NCI-H69 (cell line): Measurements from ENCODE around the gene ILF3.
"Not testable (repeated sequence)": the region's sequence is repeated elsewhere in the genome, so short reads cannot be mapped to it uniquely, and the experiment has no call there.

Experiments
- DNase-seq: peaks from one replicate; lab custom pipeline; 2025; lab: John Stamatoyannopoulos, UW

Gene ILF3

DNA sequence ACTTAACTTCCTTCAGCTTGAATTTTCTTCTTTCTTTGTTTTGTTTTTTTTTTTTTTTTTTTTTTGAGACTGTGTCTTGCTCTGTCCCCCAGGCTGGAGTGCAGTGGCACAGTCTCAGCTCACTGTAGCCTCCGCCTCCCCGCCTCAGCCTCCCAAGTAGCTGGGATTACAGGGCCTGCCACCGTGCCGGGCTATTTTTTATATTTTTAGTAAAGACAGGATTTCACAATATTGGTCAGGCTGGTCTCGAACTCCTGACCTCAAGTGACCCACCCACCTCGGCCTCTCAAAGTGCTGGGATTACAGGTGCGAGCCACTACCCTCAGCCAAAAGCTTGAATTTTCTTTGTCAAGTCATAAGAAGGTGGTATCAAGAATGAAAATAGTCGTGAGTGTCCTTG lies 21.1 kb downstream of the ILF3 start:
- DNase-seq = not testable (repeated sequence)

DNA sequence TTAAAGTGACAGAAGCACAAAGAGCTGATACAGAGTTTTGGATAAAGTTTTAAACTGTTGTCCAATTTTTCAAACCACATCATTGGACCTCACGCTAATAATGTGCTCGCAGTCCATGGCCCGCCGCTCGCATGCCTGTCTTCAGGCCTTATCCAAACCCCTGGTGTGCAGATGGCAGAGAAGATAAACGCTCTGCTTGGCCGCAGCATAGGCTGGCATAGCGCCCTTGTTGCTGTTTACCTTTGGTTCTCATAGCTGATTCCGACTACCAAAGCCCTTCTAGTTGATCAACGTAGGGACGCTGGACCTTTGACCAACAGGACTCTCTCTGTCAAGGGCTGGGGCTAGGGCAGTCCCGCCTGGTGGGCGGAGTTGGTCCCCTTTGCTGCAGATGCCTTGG lies 23.6 kb downstream of the ILF3 start:
- DNase-seq = no peak

GRCh38 chr19:10678813-10679212 lies 24.7 kb downstream of the ILF3 start:
- no peak for DNase-seq

DNA sequence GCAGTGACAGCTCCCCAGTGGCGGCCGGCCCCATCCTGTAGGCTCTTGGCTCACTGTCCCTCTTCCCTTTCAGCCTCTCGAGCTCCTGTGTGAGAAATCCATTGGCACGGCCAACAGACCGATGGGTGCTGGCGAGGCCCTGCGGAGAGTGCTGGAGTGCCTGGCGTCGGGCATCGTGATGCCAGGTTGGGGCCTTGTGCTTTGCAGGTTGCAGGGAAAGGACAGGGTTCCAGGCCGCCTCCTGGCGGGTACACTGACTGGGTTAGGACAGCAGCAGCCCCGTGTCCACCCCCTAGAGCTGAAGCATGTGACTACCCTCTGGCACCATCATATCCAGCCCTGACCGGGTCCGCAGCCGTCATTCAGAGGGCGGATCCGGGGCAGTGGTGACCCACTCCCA lies 25.6 kb downstream of the ILF3 start:
- DNase-seq = no peak

DNA sequence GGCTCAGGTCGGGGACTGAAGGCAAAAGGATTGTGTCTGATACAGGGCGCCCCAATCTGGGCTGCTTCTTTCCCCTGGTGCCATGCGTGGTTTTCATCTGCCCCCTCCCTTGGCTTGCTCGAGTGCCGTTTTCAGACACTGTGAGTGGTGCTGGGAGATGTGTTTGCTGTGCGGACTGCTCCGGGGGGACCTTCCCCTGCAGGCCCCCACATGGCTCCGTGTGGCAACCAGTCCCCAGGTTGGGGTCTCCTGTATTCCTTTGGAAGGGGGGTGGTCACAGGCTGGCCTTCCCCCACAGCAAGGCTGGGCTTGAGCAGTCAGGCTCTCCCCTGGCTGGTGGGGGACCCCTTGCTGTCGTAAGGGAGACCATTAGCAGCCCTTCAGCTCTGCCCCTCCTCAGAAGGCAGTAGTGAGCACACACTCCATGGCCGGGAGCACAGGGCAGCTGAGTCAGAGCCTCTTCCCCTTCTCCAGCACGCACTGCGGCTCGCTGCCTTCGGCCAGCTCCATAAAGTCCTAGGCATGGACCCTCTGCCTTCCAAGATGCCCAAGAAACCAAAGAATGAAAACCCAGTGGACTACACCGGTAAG lies 26.5 kb downstream of the ILF3 start:
- no peak for DNase-seq

DNA sequence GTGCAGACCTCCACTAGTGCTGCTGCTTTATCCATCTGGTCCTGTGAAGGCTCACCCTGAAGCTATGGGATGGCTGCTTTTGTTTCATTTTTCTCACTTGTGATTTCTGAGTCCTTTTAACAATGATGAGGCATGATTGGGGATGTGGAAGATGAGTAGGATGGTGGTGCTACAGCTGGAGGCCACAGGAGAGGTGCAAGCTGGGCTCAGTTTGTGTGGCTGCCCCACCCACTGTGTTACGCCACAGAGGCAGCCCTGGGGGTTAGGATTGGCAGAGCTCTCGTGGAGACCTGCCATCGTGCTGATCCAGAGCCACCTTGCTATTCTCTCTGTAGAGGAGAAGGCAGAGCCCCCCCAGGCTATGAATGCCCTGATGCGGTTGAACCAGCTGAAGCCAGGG lies 27.5 kb downstream of the ILF3 start:
- DNase-seq = no peak

GRCh38 chr19:10682397-10683063 lies 28.4 kb downstream of the ILF3 start:
- no peak for DNase-seq

DNA sequence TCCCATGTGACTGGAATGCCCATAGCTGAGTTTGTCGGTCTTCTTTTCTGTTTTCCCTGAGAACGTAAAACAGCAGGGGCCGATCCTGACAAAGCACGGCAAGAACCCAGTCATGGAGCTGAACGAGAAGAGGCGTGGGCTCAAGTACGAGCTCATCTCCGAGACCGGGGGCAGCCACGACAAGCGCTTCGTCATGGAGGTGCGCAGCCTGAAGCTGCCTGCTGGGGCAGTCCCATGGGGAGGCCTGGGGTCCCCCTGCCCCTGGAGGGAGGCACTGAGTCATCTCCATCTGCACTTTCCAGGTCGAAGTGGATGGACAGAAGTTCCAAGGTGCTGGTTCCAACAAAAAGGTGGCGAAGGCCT lies 28.9 kb downstream of the ILF3 start:
- DNase-seq = no peak

DNA sequence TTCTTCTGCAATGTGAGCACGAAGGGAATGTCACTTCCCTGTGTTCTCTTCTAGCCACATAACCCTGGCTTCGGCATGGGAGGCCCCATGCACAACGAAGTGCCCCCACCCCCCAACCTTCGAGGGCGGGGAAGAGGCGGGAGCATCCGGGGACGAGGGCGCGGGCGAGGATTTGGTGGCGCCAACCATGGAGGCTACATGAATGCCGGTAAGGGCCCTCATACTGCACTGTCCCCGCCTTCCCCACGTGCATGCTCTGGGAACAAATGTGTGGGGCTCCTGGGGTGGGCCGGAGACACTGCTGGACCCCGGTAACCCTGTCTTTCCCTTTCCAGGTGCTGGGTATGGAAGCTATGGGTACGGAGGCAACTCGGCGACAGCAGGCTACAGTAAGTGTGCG lies 29.4 kb downstream of the ILF3 start:
- no peak for DNase-seq

- DNase-seq = no peak
These were observed 31.1 kb downstream of the ILF3 start for GRCh38 chr19:10685210-10685609.

GRCh38 chr19:10686193-10686592 lies 32.0 kb downstream of the ILF3 start:
- no peak for DNase-seq

- no peak for DNase-seq
These were observed 32.7 kb downstream of the ILF3 start for GRCh38 chr19:10686661-10687517.

DNA sequence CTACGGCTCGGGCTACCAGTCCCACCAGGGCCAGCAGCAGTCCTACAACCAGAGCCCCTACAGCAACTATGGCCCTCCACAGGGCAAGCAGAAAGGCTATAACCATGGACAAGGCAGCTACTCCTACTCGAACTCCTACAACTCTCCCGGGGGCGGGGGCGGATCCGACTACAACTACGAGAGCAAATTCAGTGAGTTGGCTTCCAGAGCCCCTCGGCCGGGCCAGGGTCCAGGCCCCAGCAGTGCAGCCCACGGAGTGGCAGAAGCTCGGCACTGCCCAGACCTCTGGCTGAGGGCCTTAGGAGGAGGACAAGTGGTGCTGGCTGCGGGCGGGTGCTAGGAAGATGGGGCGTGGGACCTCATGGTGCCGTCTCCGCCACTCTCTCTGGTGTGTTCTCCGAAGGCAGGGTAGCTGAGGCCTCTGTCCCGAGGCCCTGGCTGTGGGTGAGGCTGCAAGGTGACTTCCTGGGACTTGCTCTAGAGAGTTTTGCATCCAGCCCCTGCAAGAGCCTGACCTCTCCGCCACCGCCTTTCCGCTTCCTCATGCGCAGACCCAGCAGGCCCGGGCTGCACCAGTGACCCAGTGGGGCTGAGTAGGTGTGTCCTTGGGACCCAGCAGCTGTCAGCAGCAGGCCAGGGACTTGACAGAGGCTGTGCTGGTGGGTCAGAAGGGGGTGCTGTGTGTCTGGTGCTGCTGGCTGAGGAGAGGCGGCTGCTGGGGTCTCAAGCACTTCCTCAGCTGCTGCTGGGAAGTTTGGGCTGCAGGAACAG lies 33.6 kb downstream of the ILF3 start:
- DNase-seq = no peak

- no peak for DNase-seq
These were observed 34.6 kb downstream of the ILF3 start for GRCh38 chr19:10688545-10689280.

GRCh38 chr19:10690341-10690781 lies 36.2 kb downstream of the ILF3 start:
- peak; percentile 36 for DNase-seq

DNA sequence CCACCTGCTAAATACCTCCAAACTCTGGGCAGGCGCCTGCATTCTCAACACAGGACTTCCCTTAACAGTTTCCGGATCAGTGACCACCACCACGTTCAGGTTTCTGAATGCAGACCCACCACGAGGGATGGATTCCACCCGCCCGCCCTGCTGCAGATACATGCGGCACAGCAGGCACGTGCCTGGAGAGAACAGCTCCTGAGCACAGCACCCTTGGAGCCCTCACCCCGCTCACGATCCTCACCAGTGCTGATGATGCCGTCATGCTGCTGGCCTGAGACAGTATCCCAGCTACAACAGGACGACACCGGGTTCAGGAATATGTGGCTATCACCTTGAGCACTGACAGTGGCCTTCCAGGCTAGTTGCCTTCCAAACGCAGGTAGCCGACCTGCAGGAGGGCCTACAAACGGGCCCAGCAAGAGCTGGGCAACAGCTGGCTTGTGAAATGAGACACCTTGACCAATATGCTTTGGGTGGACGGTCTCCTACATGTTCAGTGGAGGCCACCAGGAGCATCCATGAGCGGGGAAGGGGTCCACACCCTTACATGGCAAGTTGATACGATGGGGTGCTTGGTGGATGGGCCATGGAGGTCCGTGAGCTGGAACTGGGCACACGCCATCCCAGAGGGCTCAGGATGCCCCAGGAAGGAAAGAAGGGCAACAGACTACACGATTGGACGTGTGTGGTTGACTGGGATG lies 37.2 kb downstream of the ILF3 start:
- DNase-seq = no peak

GRCh38 chr19:10691883-10692282 lies 37.7 kb downstream of the ILF3 start:
- DNase-seq = no peak

- peak; percentile 35 for DNase-seq
These were observed 38.6 kb downstream of the ILF3 start for GRCh38 chr19:10692673-10693264.

DNA sequence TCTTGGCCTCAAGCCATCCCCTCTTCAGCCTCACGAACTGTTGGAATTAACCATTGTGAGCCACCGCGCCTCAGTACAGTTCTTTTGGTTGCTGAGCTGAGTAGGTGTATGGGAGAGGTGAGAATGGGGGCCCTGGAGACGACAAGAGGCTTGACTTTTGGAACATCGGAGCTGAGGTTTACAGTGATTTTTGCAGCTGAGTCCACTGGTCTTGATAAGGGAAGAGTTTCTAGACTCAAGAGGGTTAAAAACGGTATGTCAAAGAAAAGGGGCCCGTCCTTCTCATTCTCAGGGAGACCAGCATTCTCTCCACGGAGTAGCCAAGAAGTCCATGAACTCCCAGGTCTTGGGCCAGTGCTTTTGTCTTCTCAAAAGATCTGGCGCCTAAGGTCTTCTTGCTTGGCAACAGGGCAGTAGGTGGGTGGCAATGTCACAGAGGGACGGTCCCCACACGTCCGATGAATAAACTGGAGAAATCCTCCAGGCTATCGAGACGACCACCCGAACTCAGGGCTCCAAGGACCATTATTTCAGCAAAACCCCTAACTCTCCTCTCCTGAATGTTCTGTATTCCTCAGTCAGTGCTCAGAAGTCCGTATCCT lies 40.7 kb downstream of the ILF3 start:
- DNase-seq = peak; percentile 58
